Ovary (tissue), 9 donors: ENCODE measurements around the gene HERC3. TPM values are rescaled to one million over a fixed set of nuclear protein-coding genes. Genes with fewer than 3 reads are reported as not detected.

ENCODE experiments used
- DNase-seq, 5 donors: peaks; one replicate each; pipeline ENCODE4 v3.0.0-alpha.2; 2019 to 2020
- H3K27ac ChIP-seq, 2 donors: fragments of 200-600 bp; one replicate each; pipeline versions ENCODE4 v1.5.1 to v1.8.0; 2019 to 2022
- H3K27me3 ChIP-seq: fragments of 200-600 bp; one replicate; pipeline ENCODE4 v1.8.0; 2022
- H3K36me3 ChIP-seq: fragments of 200-600 bp; sonication (generic); one replicate; pipeline ENCODE4 v1.5.1; 2019
- H3K4me1 ChIP-seq: one replicate; pipeline ENCODE4 v1.8.1; 2013; ENCODE audit warnings: mild to moderate bottlenecking, moderate library complexity; ENCODE audit not compliant: insufficient read depth
- H3K4me3 ChIP-seq: fragments of 200-600 bp; sonication (generic); one replicate; pipeline ENCODE4 v1.5.1; 2017
- H3K9me3 ChIP-seq, 2 donors: fragments of 200-600 bp in 1 of 2; sonication (generic) in 1 of 2; one replicate each; pipeline versions ENCODE4 v1.5.1 to v1.8.1; 2013 to 2019; ENCODE audit warnings: mild to moderate bottlenecking in 1 of 2, moderate library complexity in 1 of 2
- CTCF ChIP-seq, 3 donors: fragments of 450-650 bp in 2 of 3; fragments of 200-600 bp in 1 of 3; IDR thresholded peaks; one replicate each; pipeline versions ENCODE4 v1.5.1 to v1.8.0; 2016 to 2022; ENCODE audit warnings: antibody characterized with exemption in 3 of 3, mild to moderate bottlenecking in 1 of 3
- EP300 ChIP-seq: sonication (generic); formaldehyde crosslinking; IDR thresholded peaks from one replicate; pipeline ENCODE4 v1.6.1; 2017; ENCODE audit warnings: antibody characterized with exemption
- POLR2A ChIP-seq: fragments of 450-650 bp; IDR thresholded peaks from one replicate; pipeline ENCODE4 v1.6.1; 2017; ENCODE audit warnings: antibody characterized with exemption, mild to moderate bottlenecking, moderate library complexity
- WGBS, 3 donors: extraction: QIAGEN DNeasy Blood & Tissue Kit in 1 of 3; methylation state at CpG; one replicate each; pipeline versions ENCODE4 v1.1.5 to v1.1.7; 2013 to 2017; 5-methylcytosine and 5-hydroxymethylcytosine counted together
- intact Hi-C, 4 donors: fragments of 100-400 bp; cut with DNase I; formaldehyde crosslinking; loops; one replicate each; pipeline versions ENCODE4 v1.11.0 to v1.15.1; 2022 to 2023
- polyA plus RNA-seq, 2 donors: library from polyadenylated mRNA; stranded (reverse); fragments of 200-250 nt in 1 of 2; fragments of 350-450 nt in 1 of 2; fragmentation: Illumina TruSeq in 1 of 2; extraction: RNeasy Lipid Tissue Mini Kit (QIAGEN cat#74804) in 1 of 2; gene quantifications; one replicate each; pipeline ENCODE4 v1.2.3, GENCODE V29; 2013 to 2014
- total RNA-seq, 7 donors: library from RNA; depleted of rRNA in 2 of 7; stranded (reverse); fragments of >200 nt in 2 of 7; fragmentation: NEBNext Ultra II Directional in 3 of 7; extraction: Animal tissue kit (Norgen Biotek cat#: 25700) in 3 of 7; gene quantifications; one replicate each; pipeline versions ENCODE4 v1.1.0 to v1.2.4, GENCODE V29; 2016 to 2023
- donor health status: DM: no; HTN: no; CAD: no; lungs with moderate emphysema.
- donor health status: DM: no; HTN: no; CAD: no.
- donor health status: Bipolar disorder and iron deficiency.
- donor health status: DM: yes; HTN: yes; CAD: no.
- donor health status: DM: no; HTN: no; CAD: no.
- donor health status: DM: yes; HTN: yes; CAD: no.

The HERC3 gene
- total and polyA plus RNA-seq, 9 donors = 10.3 to 30.9 (median 24.2) TPM

GRCh38 chr4:88646528-88647280 lies 54.4 kb downstream of the HERC3 start:
- no peak overlapping the region for H3K27ac ChIP-seq
- intact Hi-C loops = no loop called here
- no peaks in the 10 kb centered on the region for H3K9me3 ChIP-seq
- no peak overlapping the region for H3K4me3 ChIP-seq
- H3K27me3 ChIP-seq = no peaks in the 10 kb centered on the region
- no peak for DNase-seq
- 93 to 96% (median 93%) methylated on average over 7 of the region's 7 CpGs for WGBS, 3 donors
- peaks cover 1% of the 10 kb centered on the region for H3K4me1 ChIP-seq
- no peaks in the 10 kb centered on the region for H3K36me3 ChIP-seq
- TF ChIP-seq POLR2A = no peak
- no peak for TF ChIP-seq EP300
- no peak for TF ChIP-seq CTCF (IDR thresholded peaks at IDR 0.05)

- no peak overlapping the region for H3K4me3 ChIP-seq
- H3K4me1 ChIP-seq = peaks cover 1% of the 10 kb centered on the region
- H3K9me3 ChIP-seq = no peaks in the 10 kb centered on the region
- intact Hi-C loops = loop anchor here in 1 of 4 donors (10.0 kb wide), 1 partner anchor 115 kb away; no protein-coding TSS in a partner anchor
- WGBS, 3 donors = 83 to 86% (median 84%) methylated on average over 3 of the region's 3 CpGs
- no peak overlapping the region for H3K27ac ChIP-seq
- no peak for DNase-seq
- no peaks in the 10 kb centered on the region for H3K27me3 ChIP-seq
- TF ChIP-seq POLR2A (no peak), EP300 (no peak), CTCF (IDR thresholded peaks at IDR 0.05) (no peak)
- H3K36me3 ChIP-seq = no peaks in the 10 kb centered on the region
Observed at GRCh38 chr4:88649716-88650115, 57.4 kb downstream of the HERC3 start.

GRCh38 chr4:88653371-88653946 lies 61.2 kb downstream of the HERC3 start:
- no peak for TF ChIP-seq POLR2A
- no peak for TF ChIP-seq EP300
- no peak for TF ChIP-seq CTCF (IDR thresholded peaks at IDR 0.05)
- no peak for DNase-seq
- H3K4me1 ChIP-seq = peaks cover 1% of the 10 kb centered on the region
- H3K4me3 ChIP-seq = no peak overlapping the region
- 78 to 85% (median 81%) methylated on average over 4 of the region's 4 CpGs for WGBS, 3 donors
- intact Hi-C loops = loop anchor here in 1 of 4 donors (10.0 kb wide), 1 partner anchor 119 kb away; no protein-coding TSS in a partner anchor
- H3K27ac ChIP-seq = no peak overlapping the region
- no peaks in the 10 kb centered on the region for H3K27me3 ChIP-seq
- no peaks in the 10 kb centered on the region for H3K36me3 ChIP-seq
- no peaks in the 10 kb centered on the region for H3K9me3 ChIP-seq

- no peaks in the 10 kb centered on the region for H3K36me3 ChIP-seq
- no peaks in the 10 kb centered on the region for H3K27me3 ChIP-seq
- H3K4me1 ChIP-seq = no peaks in the 10 kb centered on the region
- WGBS, 3 donors = 81 to 89% (median 84%) methylated on average over 3 of the region's 3 CpGs
- no peaks in the 10 kb centered on the region for H3K9me3 ChIP-seq
- DNase-seq = no peak
- H3K4me3 ChIP-seq = no peak overlapping the region
- no peak for TF ChIP-seq POLR2A
- TF ChIP-seq EP300 = no peak
- TF ChIP-seq CTCF (IDR thresholded peaks at IDR 0.05) = no peak
- H3K27ac ChIP-seq = no peak overlapping the region
- intact Hi-C loops = loop anchor here in 1 of 4 donors (10.0 kb wide), 1 partner anchor 120 kb away; no protein-coding TSS in a partner anchor
Observed at GRCh38 chr4:88655226-88655625, 62.9 kb downstream of the HERC3 start.
